ENCODE measurements around the gene JCAD.
A peak's percentile ranks its signal among the peaks of the same experiment; 100 is the strongest.

Gene JCAD

GRCh38 chr10:30073767-30074060 is 14.3 kb upstream of the JCAD start:
- no peak for DNase-seq

- no peak for DNase-seq
Measured at GRCh38 chr10:30073045-30073766, 13.8 kb upstream of the JCAD start.

GRCh38 chr10:30072068-30072467 is 12.7 kb upstream of the JCAD start:
- DNase-seq: no peak

GRCh38 chr10:30070001-30070685 is 10.8 kb upstream of the JCAD start:
- DNase-seq: no peak

- DNase-seq: no peak
Measured at GRCh38 chr10:30068492-30069223, 9.3 kb upstream of the JCAD start.

GRCh38 chr10:30063099-30063498 is 3.7 kb upstream of the JCAD start:
- DNase-seq: no peak

- DNase-seq: no peak
Measured at GRCh38 chr10:30062582-30062981, 3.2 kb upstream of the JCAD start.

- DNase-seq: peak; percentile 64
Measured at GRCh38 chr10:30062090-30062489, 2.7 kb upstream of the JCAD start.

- DNase-seq: no peak
Measured at GRCh38 chr10:30058570-30059132, 735 bp downstream of the JCAD start.

GRCh38 chr10:30057894-30058556 is 1.4 kb downstream of the JCAD start:
- DNase-seq: no peak

GRCh38 chr10:30057421-30057841 is 2.0 kb downstream of the JCAD start:
- DNase-seq: no peak

GRCh38 chr10:30056767-30057355 is 2.5 kb downstream of the JCAD start:
- no peak for DNase-seq

GRCh38 chr10:30056281-30056680 is 3.1 kb downstream of the JCAD start:
- DNase-seq: no peak

- DNase-seq: no peak
Measured at GRCh38 chr10:30055226-30055662, 4.1 kb downstream of the JCAD start.

- no peak for DNase-seq
Measured at GRCh38 chr10:30052062-30052461, 7.3 kb downstream of the JCAD start.

GRCh38 chr10:30051220-30051619 is 8.2 kb downstream of the JCAD start:
- no peak for DNase-seq

- no peak for DNase-seq
Measured at GRCh38 chr10:30050411-30050810, 9.0 kb downstream of the JCAD start.

- no peak for DNase-seq
Measured at GRCh38 chr10:30048768-30049517, 10.4 kb downstream of the JCAD start.

GRCh38 chr10:30047924-30048531 is 11.4 kb downstream of the JCAD start:
- DNase-seq: no peak

- no peak for DNase-seq
Measured at GRCh38 chr10:30047430-30047829, 12.0 kb downstream of the JCAD start.

GRCh38 chr10:30046476-30046875 is 12.9 kb downstream of the JCAD start:
- no peak for DNase-seq

- no peak for DNase-seq
Measured at GRCh38 chr10:30045961-30046360, 13.4 kb downstream of the JCAD start.
